Peyer's patch (tissue), 4 donors: Measurements from ENCODE around the gene SLC41A3.
"Not testable (repeated sequence)": the region's sequence is repeated elsewhere in the genome, so short reads cannot be mapped to it uniquely, and the experiment has no call there.

Source experiments
- POLR2A ChIP-seq, 2 donors: fragments of 450-650 bp; IDR thresholded peaks; one replicate each; pipeline ENCODE4 v1.5.1; 2017; ENCODE audit warnings: antibody characterized with exemption in 2 of 2, mild to moderate bottlenecking in 2 of 2, moderate library complexity in 2 of 2
- TF ChIP-seq, protein P1 (sequence below), 6 experiments: fragments of 450-650 bp in 4 of 6; fragments of 200-600 bp in 2 of 6; sonication (generic) in 1 of 6; IDR thresholded peaks; one replicate each; pipeline ENCODE4 v1.5.1; 2017 to 2019; ENCODE audit warnings: antibody characterized with exemption in 6 of 6, mild to moderate bottlenecking in 3 of 6, moderate library complexity in 1 of 6

DNA sequence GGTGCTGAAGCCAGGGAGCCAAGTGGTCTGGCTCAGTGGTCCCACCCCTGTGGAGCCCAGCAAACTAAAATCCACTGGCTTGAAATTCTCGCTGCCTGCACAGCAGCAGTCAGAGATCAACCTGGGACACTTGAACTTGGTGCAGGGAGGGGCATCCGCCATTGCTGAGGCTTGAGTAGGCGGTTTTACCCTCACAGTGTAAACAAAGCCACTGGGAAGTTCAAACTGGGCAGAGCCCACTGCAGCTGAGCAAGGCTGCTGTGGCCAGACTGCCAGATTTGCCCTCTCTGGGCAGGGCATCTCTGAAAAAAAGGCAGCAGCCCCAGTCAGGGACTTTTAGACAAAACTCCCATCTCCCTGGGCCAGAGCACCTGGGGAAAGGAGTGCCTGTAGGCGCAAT is 87.2 kb downstream of the SLC41A3 start:
- TF ChIP-seq, protein P1, sequence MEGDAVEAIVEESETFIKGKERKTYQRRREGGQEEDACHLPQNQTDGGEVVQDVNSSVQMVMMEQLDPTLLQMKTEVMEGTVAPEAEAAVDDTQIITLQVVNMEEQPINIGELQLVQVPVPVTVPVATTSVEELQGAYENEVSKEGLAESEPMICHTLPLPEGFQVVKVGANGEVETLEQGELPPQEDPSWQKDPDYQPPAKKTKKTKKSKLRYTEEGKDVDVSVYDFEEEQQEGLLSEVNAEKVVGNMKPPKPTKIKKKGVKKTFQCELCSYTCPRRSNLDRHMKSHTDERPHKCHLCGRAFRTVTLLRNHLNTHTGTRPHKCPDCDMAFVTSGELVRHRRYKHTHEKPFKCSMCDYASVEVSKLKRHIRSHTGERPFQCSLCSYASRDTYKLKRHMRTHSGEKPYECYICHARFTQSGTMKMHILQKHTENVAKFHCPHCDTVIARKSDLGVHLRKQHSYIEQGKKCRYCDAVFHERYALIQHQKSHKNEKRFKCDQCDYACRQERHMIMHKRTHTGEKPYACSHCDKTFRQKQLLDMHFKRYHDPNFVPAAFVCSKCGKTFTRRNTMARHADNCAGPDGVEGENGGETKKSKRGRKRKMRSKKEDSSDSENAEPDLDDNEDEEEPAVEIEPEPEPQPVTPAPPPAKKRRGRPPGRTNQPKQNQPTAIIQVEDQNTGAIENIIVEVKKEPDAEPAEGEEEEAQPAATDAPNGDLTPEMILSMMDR (IDR thresholded peaks at IDR 0.05): not testable (repeated sequence)
- TF ChIP-seq POLR2A (IDR thresholded peaks at IDR 0.05): not testable (repeated sequence)
